ENCODE data around the gene SF3A1. TPM values are rescaled to one million over a fixed set of nuclear protein-coding genes. Genes with fewer than 3 reads are reported as not detected.

SF3A1 gene
- total RNA-seq, 4 donors from 2014 or later, result 52.8 to 193 (median 135) TPM

GRCh38 chr22:30325065-30325720 is 31.5 kb downstream of the SF3A1 start:
- peak overlapping the region; percentile 20 to 84 (median 44) for H3K27ac ChIP-seq
- intact Hi-C loops (cut with DNase I), result loop anchor here (5.0 kb wide), 2 partner anchors 38 to 62 kb away; partner anchors contain the start of genes CASTOR1 and RNF215
- peak overlapping the region in 2 of 3 donors; percentile 44 to 99 for H3K4me3 ChIP-seq (replicated peaks in 1 of 3)
- peak; percentile 59 to 64 for DNase-seq
- WGBS, 2 donors, result 22 to 40% methylated on average over 3 to 5 of the region's 5 CpGs
- no peaks in the 10 kb centered on the region for H3K27me3 ChIP-seq
- no peaks in the 10 kb centered on the region for H3K9me3 ChIP-seq
- TF ChIP-seq, protein P1, sequence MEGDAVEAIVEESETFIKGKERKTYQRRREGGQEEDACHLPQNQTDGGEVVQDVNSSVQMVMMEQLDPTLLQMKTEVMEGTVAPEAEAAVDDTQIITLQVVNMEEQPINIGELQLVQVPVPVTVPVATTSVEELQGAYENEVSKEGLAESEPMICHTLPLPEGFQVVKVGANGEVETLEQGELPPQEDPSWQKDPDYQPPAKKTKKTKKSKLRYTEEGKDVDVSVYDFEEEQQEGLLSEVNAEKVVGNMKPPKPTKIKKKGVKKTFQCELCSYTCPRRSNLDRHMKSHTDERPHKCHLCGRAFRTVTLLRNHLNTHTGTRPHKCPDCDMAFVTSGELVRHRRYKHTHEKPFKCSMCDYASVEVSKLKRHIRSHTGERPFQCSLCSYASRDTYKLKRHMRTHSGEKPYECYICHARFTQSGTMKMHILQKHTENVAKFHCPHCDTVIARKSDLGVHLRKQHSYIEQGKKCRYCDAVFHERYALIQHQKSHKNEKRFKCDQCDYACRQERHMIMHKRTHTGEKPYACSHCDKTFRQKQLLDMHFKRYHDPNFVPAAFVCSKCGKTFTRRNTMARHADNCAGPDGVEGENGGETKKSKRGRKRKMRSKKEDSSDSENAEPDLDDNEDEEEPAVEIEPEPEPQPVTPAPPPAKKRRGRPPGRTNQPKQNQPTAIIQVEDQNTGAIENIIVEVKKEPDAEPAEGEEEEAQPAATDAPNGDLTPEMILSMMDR (IDR thresholded peaks at IDR 0.05), result no peak
- TF ChIP-seq POLR2A (IDR thresholded peaks at IDR 0.05), result no peak
- no peaks in the 10 kb centered on the region for H3K36me3 ChIP-seq
- H3K4me1 ChIP-seq, result peaks cover 28 to 58% of the 10 kb centered on the region in 2 donors

DNA sequence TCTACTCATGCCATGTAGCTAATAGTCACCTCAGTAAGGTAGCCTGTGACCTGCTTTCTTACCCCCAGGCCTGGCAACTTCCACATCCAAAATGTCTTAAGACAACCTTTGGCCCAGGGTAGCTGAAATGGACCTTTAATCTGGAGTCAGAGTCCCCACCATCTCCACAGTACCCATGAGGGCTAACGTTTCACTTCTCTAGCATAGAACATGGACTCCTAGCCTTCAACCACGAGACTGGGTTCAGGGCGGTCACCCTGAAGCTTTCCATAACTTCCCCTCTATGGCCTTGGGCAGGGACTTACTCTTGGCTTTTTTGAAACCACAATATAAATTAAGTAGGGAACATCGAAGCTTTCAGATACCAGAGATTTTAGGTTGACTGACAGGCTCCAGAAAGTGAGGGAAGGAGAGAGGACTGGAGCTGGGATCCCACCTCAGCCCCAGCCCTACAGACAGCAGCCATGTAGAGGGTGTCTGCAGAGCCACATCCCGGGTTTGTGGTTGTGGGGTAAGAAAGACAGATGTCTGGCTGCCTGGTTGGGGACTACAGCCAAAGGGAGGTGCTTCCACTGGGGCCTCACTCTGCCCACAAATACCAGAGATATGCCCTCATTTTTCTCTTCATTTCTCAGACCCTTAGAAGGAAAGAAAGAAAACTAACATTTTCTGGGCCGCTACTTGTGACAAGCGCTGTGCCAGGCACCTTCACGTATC is 32.5 kb downstream of the SF3A1 start:
- Histone ChIP-seq H3K4me3 (replicated peaks in 1 of 3) (no peak overlapping the region), H3K36me3 (no peaks in the 10 kb centered on the region), H3K27me3 (no peaks in the 10 kb centered on the region), H3K9me3 (no peaks in the 10 kb centered on the region), H3K4me1 (peaks cover 28 to 68% of the 10 kb centered on the region in 2 donors), H3K27ac (peak overlapping the region in 2 of 3 donors; percentile 20 to 84)
- intact Hi-C loops (cut with DNase I), result no loop called here
- 73 to 84% methylated on average over 8 of the region's 8 CpGs for WGBS, 2 donors
- DNase-seq, result no peak
- TF ChIP-seq, protein P1 (IDR thresholded peaks at IDR 0.05), result no peak
- TF ChIP-seq POLR2A (IDR thresholded peaks at IDR 0.05), result no peak

GRCh38 chr22:30323246-30323645 is 33.4 kb downstream of the SF3A1 start:
- peaks cover 28 to 76% of the 10 kb centered on the region in 2 donors for H3K4me1 ChIP-seq
- intact Hi-C loops (cut with DNase I), result no loop called here
- H3K27ac ChIP-seq, result no peak overlapping the region
- no peaks in the 10 kb centered on the region for H3K27me3 ChIP-seq
- H3K36me3 ChIP-seq, result no peaks in the 10 kb centered on the region
- no peak overlapping the region for H3K4me3 ChIP-seq (replicated peaks in 1 of 3)
- no peak for DNase-seq
- WGBS, 2 donors, result 85 to 95% methylated on average over 3 of the region's 3 CpGs
- TF ChIP-seq POLR2A (IDR thresholded peaks at IDR 0.05), result no peak
- TF ChIP-seq, protein P1 (IDR thresholded peaks at IDR 0.05), result no peak
- no peaks in the 10 kb centered on the region for H3K9me3 ChIP-seq

- WGBS, 2 donors, result 81 to 90% methylated on average over 2 of the region's 2 CpGs
- TF ChIP-seq POLR2A (IDR thresholded peaks at IDR 0.05), result no peak
- TF ChIP-seq, protein P1 (IDR thresholded peaks at IDR 0.05), result no peak
- intact Hi-C loops (cut with DNase I), result no loop called here
- Histone ChIP-seq H3K27me3 (no peaks in the 10 kb centered on the region), H3K4me3 (replicated peaks in 1 of 3) (no peak overlapping the region), H3K27ac (peak overlapping the region in 2 of 3 donors; percentile 12 to 13), H3K9me3 (no peaks in the 10 kb centered on the region), H3K36me3 (no peaks in the 10 kb centered on the region), H3K4me1 (peaks cover 34 to 87% of the 10 kb centered on the region in 2 donors)
- no peak for DNase-seq
These were observed 35.2 kb downstream of the SF3A1 start for GRCh38 chr22:30321461-30321860.
